Stimulated activated CD4-positive, alpha-beta T cell treated with anti-CD3 and anti-CD28 coated beads, TNF-alpha, amount 100 ng/mL, for 4 hours (primary cell): ENCODE data around the gene LONRF3.

Experiments used
- DNase-seq, 3 experiments: peaks; one replicate each; pipeline ENCODE4 v3.0.0-alpha.2; 2020; ENCODE audit warnings: low read depth in 3 of 3

The LONRF3 gene

DNA sequence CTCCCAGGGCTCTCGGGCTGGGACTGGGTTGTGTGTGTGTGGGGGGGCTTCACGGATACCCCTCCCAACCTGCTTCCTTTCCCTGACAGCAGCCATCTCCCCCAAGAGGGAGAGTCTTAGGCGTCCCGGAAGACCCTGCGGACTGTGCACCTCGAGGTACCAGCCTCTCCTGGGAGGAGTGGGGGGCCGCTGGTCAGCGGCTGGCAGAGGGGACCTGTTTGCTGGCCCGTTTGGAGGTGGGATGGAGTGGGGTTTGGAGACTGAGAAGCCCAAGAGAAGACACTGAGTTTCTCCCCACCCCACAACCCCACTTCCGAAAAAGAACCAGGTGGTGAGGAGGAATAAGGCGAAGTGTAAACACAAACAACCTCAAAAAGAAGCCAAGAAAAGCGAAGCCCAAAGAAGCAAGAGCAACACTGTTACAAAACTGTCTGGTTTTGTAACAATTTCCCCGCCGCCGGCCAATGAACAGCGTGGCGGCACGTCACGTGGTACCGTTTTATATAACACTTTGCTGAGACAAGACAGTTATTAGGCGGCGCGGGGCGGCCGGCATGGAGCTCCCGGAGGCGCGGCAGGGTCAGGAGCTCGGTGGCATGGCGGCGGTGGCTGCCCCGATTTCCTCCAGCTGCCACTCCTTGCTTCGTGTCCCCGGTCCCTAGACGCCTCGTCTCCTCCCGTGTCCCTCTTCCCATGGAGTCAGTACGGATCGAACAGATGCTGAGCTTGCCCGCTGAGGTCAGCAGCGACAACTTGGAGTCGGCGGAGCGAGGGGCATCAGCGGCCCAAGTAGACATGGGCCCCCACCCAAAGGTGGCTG is at the start of gene LONRF3:
TSS of gene LONRF3 (plus strand) at position 531 of the 820 bp plus-strand sequence. CDS start at position 694, 163 bp downstream.
- peak; percentile 31 to 60 (median 49) for DNase-seq

DNA sequence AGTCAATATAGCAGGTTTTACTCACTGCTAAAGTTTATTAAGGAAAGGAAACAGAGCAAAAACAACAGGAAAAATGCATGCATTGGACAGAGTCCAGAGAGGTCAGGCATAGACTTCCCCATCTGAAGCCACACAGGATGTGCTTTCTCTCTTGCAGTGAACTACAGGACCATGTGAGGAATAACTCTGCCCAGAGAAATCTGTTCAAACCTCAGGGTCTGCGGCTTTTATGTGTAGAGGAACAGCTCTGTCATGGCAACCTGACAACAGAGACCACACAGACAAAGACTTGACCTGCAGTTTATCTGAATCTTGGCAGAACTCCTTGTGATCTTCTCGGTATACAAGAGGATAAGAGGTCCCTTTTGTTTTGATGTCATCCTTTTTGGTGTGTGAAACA is 46.3 kb upstream of the LONRF3 start:
- no peak for DNase-seq

- no peak for DNase-seq
These were observed 39.1 kb upstream of the LONRF3 start for GRCh38 chrX:118935352-118935751.

GRCh38 chrX:118941147-118941546 is 33.3 kb upstream of the LONRF3 start:
- no peak for DNase-seq

DNA sequence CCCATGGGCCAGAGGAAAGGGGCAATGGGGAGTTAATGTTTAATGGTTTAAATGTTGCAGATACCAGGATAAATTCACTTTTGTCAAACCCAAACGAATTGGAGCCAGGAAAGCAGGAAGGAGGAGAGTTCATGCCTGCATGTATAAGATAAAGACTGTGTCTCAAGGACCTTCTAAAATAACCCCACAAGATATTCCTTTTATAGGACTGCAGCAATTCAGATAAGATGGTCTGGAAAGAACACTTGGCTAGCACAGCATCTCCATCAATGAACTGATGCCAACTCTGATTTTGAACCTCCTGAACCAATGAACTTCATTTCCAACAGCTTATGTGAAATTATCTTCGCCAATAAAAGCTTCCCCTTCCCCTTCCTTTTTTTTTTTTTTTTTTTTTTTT is 31.3 kb upstream of the LONRF3 start:
- no peak for DNase-seq

DNA sequence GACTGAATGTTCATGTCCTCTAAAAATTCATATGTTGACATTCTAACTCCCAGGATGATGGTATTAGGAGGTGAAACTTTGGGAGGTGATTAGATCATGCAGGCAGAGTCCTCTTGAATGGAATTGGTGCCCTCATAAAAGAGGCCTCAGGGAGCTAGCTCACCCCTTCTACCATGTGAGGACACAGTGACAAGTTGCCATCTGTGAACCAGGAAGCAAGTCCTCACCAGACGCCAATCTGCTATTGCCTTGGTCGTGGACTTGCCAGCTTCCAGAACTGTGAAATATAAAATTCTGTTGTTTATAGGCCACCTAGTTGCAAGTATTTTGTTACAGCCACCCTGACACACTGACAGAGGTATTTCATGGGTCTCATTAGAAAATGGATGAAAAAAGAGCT is 28.5 kb upstream of the LONRF3 start:
- no peak for DNase-seq

- DNase-seq, result no peak
These were observed 26.1 kb upstream of the LONRF3 start for GRCh38 chrX:118948270-118948669.

- no peak for DNase-seq
These were observed 12.4 kb upstream of the LONRF3 start for GRCh38 chrX:118961866-118962560.

DNA sequence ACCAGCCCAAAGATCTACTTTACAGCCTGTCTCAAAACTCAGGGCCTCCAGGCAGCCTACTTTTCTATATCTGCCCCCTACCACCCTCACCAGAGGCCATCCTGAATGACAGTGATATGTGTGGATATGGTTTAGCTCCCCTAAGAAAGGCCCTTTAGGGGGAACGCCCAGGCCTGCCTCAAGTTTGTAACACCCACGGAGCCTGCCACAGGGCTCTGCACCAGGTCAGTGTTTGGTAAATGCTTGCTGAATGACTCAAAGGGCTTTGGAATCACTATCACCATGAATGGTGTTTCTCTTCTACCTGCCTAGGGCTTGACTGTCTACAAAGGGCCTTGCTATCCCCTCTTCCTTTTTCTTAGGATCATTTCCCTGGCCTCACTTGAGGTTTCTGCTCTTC is 11.3 kb upstream of the LONRF3 start:
- no peak for DNase-seq

GRCh38 chrX:118964252-118964651 is 10.2 kb upstream of the LONRF3 start:
- DNase-seq, result no peak

- no peak for DNase-seq
These were observed 9.0 kb upstream of the LONRF3 start for GRCh38 chrX:118965395-118965794.

DNA sequence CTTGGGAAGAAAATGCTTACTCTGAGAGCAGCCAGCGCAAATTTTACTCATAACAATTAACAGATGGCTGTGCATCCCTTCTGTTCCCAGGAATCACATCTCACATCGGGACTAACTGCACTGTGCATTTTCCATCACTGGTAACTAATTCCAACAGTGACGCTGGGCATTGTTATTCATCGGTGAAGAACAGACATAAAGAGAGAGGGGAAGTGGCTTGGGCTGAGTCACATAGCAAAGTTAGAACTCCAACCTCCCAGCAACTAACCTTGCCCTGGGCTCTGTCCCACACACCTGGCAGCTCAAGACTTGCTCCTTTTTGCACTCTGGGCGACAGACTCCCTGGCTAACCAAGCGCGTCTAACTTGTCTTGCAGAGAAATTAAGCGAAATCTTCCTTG is 6.4 kb upstream of the LONRF3 start:
- no peak for DNase-seq

DNA sequence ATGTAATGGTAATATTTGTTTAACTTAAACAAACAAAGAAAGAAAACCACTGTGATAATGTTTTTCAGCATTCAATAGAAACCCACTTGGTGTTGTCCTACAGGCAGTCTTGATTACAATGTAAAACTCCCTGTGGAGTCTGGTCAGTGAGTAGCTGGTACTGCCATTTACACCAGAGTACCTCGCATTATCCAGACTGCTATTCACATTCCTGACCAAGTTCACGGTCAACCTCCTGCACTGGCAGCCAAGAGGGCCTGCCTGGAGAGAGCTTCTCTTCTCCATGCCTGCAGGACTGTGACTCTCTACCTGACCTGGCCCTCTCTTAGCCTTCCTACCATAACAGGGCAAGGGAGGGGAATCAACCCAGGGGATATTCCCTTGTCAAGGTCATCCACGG is 2.9 kb upstream of the LONRF3 start:
- DNase-seq, result no peak

- no peak for DNase-seq
These were observed 880 bp upstream of the LONRF3 start for GRCh38 chrX:118973389-118974087.

- peak in 2 of 3 experiments; percentile 22 to 26 for DNase-seq
These were observed 672 bp downstream of the LONRF3 start for GRCh38 chrX:118974908-118975671.

GRCh38 chrX:118975831-118976598 is 1.6 kb downstream of the LONRF3 start:
- peak; percentile 43 to 69 (median 67) for DNase-seq

DNA sequence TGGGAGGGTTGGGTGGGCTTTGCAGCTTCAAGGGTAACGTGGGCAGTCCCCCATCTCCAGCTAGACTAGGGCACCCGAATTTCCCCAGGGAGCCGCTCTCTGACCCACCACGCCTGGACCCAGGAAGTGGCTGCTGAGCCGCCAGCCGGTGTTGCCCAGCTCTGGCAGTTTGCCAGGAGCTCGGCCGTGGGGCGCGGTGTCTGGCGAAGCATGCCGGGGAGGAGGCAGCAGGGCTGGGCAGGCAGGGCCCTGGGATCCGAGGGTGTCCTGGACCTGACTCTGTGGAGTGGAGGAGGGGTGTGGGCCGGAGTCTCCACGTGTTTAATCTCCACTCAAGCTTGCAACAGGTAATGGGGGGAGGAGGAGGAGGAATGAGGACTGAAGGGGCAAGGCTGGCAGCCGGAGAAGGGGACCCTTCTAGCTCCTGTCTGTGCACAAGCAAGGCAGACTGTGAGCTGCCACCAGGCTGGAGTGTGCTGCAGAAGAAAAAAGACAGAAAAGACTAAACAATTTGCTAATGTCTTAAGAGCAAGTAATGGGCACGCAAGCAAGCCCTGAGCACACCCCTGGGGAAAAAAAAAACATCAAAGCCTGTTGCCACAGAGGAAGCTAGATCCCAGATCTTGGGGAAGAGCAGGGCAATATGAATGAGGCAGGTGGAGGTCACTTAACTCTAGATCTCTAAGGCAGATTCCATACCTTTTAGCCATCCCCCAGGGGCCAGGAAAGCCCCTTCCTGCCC is 2.4 kb downstream of the LONRF3 start:
- no peak for DNase-seq

DNA sequence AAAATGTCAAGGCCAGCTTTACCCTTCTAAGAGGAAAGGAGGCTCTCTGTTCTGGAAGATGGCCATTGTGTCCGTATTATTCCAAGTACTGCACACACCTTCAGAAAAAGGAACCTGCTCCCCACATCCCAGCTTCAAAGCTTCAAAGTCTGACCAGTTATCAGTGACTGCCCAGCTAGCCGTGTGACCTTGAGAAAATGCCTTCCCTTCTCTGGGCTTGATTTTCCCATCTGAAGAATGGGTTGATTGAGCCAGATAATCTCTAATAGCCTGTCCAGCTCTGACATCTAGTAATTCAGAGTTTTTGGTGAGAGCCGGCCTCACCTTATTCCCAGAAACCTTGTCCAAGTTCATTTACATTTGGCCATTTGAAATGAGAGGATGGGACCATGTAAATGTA is 3.0 kb downstream of the LONRF3 start:
- no peak for DNase-seq

DNA sequence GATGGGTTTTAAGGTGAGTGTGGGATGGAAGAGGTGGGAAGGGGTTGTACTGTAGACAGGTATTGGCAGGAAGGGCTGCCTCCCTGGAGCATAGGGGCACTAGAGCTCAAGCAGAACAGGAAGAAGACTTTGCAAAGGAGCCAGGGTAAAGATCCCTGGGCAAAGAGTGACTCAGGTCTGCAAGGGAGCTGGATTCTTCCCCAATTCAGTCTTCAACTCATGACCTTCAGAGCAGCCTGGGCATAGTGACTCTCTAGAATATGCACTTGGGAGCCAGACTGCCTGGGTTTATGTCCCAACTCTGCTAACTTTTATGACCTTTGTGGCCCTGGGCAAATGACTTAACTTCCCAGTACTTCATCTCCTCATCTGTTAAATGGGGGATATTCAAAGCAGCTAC is 4.0 kb downstream of the LONRF3 start:
- DNase-seq, result no peak

DNA sequence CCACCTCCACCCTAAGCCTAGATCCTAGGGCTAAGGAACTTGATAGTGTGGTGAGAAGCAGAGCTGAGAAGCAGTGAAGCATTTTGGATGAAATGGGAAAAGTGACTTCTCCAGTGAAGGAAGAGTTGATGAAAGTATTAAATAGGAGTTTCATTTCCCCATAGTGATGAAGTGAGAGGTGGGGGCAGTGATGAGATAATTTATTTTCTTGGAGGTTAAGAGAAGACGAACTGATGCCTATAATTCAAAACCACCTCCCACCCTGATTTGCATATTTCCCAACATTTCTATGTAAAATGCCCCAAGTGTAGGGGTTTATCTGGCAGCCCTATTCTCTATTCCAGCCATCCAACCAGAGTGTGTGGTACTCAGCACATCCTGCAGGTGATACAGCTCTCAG is 6.3 kb downstream of the LONRF3 start:
- DNase-seq, result no peak
